ENCODE data around the gene GKN2.
"Not testable (repeated sequence)": the region's sequence is repeated elsewhere in the genome, so short reads cannot be mapped to it uniquely, and the experiment has no call there.

Gene GKN2

DNA sequence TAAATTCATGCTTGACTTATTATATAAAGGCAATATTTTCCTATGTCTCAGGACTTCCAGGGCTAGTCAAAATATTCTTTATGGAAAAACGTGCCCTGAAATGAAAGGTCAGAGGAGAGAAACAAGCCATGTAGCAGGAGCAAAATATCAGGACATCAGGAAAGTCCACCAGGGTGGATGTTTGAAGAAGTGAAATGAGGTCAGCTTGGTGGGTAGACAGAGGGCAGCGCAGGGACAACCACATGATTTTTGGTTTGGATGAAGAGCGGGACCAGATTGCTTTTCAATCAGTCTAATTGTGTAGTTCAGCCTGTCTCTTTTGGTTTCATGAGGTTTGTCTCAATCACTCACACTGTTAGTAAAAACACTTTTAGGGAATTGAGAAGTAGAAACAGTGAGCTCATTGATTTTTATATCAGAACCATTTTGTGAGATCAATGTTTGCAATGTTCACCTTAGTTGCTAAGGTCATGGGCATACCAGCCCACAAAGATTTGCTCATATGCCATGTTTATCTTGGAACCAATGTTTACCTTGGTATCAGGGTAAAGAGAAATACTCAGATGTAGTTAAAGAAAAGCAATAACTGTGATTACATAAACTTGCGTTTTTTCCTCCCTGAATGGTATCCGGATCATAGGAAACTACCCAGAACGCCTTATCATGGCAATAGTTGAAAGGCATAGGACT lies 32.1 kb downstream of the GKN2 start:
- DNase-seq (ENCODE audit: low read depth in 2 of 3, low spot score in 1 of 3), result no peak

DNA sequence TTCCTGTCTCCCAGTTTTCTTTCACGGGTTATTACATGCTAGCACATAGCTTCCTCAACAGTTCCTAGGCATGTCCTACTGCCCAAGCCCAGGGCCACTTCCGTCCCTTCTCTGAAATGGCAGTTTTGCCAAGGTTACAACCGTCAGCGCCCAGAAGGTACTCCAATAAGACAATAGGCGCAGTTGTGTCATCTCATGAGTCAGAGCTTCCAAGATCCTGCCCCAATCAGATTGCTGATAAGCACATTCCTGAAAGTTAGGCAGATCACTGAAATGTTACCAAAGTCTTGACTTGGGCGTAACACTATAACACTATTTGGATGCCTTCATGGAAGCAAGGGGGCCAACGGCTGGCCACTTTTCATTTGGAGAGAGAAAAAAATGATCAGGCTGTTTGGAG lies 34.2 kb downstream of the GKN2 start:
- no peak for DNase-seq (ENCODE audit: low read depth in 2 of 3, low spot score in 1 of 3)

DNA sequence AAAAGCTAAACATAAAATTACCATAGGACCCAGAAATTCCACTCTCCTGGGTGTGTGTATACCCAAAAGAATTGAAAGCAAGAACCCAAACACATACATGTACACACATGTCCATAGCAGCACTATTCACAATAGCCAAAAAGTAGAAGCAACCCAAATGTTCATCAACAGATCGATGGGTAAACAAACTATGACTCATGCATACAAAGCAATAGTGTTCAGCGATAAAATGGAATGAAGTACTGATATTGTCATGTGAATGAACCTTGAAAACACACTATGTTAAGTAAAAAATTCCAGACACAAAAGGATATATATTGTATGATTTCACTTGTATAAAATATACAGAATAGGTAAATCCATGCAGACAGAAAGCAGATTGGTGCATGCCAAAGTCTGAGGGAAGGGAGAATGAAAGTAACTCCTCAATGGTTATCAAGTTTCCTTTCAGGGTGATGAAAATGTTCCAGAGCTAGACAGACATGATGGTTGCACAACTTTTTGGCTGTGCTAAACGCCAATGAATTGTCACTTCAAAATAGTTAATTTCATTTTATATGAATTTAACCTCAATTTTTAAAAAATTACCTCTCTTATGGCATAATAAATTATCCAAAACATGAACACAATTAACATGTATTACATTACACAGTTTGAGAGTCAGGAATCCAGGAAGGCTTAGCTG lies 35.5 kb downstream of the GKN2 start:
- no peak for DNase-seq (ENCODE audit: low read depth in 2 of 3, low spot score in 1 of 3)

DNA sequence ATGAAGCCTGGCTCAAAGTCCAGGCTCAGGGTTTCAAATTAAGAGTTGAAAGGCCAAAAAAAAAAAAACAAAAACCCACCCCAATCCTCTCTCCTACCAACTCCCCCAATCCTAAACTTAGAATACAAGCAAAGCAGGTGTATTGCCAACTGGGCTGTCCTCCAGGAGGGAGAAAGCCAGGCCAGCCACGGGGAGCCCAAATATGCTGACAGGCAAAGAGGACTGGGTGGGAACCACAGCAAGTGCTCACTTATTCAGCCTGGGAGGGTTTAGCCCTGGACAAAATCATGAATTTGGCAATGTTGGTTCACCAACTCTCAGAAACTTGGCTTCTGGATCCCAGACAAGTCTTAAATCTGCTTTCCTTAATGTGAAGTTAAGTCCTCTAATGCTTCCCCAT lies 36.5 kb downstream of the GKN2 start:
- no peak for DNase-seq (ENCODE audit: low read depth in 2 of 3, low spot score in 1 of 3)

DNA sequence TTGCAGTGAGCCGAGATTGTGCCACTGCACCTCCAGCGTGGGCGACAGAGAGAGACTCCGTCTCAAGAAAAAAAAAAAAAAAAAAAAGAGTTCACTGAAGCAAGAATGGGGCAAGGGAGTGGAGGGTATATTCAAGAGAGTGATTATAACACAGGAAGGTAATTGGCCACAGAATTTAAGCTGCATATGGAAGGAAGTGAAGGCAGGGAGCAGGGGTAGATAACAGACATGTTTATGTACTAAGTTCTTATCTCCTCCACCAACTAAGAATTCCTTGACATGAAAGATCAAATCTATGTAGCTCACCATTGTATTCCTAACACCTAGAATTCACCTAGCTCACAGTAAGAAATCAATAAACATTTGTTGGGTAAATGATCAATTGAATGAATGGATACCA lies 37.3 kb downstream of the GKN2 start:
- DNase-seq (ENCODE audit: low read depth in 2 of 3, low spot score in 1 of 3), result no peak

DNA sequence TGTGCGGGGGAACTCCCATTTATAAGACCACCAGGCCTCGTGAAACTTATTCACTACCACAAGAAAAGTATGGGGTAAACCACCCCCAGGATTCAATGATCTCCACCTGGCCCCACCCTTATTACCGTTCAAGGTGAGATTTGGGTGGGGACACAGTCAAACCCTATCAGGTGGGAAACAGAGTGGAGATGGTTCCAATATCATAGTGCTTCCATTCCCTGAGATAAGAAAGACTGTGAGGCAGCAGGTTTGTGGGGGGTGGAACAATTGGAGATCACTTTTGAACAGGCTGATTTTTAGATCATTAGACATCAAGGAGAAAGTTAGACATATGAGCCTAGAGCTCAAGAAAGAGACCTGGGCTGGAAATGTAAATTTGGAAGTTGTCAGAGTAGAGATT lies 39.3 kb downstream of the GKN2 start:
- DNase-seq (ENCODE audit: low read depth in 2 of 3, low spot score in 1 of 3), result no peak

DNA sequence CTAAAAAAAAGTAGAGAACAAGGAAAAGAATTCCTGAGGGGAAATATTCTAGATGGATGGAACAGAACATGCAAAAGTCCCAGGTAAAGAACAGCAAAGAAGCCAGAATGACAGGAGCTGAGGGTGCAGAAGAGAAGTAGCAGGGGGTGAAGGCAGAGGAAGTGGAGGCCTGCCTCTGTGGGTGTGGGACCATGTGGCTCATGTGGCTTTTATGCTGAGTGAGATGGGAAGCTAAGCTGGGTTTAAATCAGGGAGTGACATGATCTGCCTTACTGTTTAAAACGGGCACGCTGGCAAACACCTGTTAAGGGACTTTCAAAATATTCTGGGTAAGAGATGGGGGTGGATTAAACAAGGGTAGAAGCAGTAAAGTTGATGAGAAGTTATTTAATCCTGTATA lies 40.0 kb downstream of the GKN2 start:
- DNase-seq (ENCODE audit: low read depth in 2 of 3, low spot score in 1 of 3), result no peak

DNA sequence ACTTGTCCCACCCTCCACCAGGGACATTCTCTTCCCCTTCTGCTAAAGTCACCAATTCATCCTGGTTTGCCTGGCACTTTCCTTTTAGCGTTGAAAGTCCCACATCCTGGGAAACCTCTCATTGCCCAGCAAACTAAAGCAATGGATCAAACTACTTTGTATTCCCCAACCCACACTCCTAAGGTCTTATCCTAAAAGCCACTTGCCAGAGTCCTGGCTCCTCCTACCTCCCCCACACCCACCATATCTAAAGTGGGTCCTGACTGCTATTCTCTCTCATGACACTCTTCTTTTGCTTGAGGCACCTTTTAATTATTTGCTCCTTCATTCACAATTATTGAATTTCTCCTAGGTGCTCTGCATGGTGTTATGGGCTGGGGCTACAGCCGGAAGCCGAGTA lies 40.6 kb downstream of the GKN2 start:
- DNase-seq (ENCODE audit: low read depth in 2 of 3, low spot score in 1 of 3), result no peak

DNA sequence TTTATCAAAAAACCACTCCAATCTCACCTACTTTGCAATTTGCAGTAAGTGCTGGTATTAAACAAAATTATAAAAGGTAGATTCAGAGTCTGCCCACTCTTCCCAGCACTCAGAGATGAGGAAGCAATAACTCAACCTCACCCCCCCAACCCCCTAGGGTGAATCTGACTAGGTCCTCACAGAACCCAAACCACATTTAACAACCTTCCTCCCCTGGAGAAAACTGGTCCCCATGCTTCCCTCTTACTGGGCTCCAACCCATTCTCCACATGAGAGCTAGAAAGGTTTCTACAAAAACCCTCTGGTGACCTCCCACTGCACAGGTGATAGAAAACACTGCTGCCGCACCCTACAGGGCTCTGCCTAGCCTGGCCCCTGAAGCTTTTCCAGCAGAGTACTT lies 41.0 kb downstream of the GKN2 start:
- no peak for DNase-seq (ENCODE audit: low read depth in 2 of 3, low spot score in 1 of 3)

DNA sequence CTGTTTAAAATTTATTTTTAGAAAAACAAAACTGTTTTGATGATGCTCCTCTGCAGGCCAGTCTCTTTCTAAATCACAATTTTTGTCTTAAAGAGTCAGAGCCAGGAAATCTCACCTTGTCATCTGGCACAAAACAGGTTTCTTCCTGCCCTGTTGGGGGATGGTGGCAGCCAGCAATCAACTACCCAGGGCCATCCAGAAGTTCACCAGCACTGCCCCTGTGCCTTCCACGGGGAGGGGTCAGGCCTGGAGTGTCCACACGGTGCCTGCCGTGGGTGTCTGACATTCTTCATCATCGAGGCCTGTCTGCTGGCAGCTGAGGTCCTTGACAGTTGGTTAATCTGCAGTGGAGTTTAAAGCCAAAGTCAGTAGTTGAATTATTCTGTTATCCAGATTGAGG lies 41.4 kb downstream of the GKN2 start:
- DNase-seq (ENCODE audit: low read depth in 2 of 3, low spot score in 1 of 3), result no peak

DNA sequence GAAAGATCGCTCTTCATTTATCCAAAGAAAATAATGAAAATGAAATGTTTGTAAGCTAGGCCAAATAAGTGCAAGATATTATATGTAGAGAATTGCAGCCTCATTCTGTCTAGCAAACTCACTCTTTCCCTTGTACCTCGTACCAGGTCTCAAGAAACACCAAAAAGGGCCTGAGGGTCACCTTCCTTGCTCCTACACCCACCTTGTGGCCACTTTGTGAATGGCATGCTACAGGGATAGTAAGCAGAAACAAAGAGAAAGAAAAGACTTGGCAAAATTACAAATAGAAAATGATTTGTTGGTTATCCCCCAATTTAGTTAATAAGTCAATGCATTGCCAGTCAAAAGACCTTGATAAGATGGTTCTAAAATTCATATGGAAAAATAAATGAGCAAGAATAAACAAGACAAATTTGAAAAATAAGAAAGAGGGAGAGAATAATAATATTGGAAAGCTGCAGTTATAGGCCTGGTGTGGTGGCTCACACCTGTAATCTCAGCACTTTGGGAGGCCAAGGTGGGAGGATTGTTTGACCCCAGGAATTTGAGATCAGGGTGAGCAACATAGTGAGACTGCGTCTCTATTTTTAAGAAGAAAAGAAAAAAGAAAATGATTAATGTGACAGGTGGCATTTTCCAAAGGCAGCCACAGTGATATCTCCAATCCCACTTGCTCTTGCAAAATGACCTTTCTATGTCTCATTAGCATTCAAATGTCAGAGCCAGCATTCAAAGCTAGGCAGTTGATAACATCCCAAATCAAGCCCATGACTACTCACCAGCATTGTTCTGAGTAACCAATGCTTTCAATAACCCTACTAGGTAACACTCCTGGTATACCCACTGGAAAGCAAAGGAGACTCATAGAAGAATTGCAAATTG lies 42.7 kb downstream of the GKN2 start:
- peak; percentile 59 to 83 (median 66) for DNase-seq (ENCODE audit: low read depth in 2 of 3, low spot score in 1 of 3)

DNA sequence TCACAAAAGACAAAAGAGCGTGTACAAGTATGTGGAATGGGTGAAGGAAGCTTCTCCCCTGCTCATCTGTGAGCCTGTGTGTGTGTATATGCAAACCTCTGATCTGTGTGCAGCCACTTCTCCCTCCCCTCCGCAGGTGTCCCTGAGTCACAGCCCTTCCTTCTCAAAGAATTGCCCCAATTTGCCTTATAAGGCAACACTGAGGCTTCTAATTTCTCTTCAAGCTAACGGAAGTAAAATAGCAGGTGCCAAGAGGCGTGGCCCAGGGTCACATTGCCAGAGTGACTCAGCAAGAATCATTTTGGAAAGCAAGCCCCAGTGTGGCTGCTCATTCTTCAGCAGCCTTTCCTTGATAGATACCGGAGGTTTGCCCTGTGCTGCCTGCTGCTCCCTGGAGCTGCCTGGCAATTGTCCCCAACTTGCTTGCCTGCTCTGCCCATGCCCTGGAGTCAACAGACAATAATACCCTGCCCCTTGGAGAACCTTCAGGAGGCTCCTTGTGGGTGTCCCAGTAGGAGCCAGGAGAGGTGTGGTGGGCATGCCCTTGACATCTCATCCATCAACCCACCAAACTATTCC lies 44.2 kb downstream of the GKN2 start:
- DNase-seq (ENCODE audit: low read depth in 2 of 3, low spot score in 1 of 3), result peak; percentile 63 to 79 (median 70)

DNA sequence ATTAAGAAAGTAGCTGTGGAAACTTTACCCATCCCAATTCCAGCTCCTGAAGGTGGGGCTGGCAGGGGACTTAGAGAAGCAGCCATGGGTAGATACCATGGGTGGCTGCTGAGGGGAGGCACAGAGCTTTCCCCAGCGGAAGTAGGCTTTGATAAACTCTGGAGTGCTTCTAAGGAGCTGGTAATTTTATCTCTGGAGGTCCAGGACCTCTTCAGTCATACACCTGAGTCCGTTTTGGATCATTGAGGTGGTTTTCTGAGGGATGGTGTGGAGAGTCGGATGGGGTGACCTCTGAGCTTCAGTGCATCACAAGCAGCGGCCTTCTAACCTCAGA lies 44.8 kb downstream of the GKN2 start:
- DNase-seq (ENCODE audit: low read depth in 2 of 3, low spot score in 1 of 3), result no peak

DNA sequence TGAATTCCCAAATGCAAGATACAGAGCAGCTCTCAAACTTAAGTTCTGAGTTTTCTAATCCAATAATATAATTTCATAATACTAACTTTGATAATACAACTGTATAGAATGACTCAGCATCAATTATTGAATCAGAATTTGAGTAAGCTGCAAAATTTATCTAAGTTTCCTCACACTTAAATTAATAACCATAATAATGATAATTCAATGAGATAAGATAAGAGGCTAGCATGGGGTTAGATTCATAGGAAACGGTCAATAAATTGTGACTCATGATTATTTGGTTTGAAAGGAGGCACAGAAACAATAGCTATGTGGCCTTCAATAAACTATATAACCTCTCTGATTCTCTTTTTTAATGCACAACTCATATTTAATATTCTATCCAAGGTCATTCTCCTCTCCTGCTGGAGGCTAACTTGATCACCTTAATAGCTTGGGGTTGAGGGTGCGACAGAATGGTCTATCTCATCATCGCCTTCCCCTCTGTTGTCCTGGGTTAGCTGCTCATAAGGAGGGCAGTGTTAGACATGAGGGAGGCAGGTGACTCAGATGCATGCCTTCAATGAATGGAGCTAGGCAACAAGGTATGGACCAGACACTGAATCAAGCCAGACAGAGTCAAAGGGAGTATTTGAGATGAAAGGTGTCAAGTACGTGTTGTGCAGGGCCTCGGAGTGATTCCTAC lies 45.3 kb downstream of the GKN2 start:
- no peak for DNase-seq (ENCODE audit: low read depth in 2 of 3, low spot score in 1 of 3)

DNA sequence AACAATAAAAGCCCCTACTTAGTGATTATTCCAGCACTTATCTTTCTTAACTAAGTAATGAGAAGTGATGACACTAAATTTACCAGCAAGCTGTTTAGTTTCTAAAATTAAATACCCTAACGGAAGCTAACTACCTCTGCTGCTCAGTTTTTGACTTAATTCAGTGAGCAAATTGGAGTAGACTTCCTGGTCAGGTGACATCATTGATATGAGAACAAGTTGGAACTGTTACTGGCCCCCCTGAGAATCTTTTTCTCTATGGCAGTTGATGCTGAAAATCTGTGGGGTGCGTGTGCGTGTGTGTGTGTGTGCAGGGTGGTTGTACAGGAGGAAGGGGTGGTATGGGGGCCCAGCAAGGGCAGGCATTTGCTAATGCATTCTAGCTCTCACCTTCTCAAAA lies 46.0 kb downstream of the GKN2 start:
- no peak for DNase-seq (ENCODE audit: low read depth in 2 of 3, low spot score in 1 of 3)

DNA sequence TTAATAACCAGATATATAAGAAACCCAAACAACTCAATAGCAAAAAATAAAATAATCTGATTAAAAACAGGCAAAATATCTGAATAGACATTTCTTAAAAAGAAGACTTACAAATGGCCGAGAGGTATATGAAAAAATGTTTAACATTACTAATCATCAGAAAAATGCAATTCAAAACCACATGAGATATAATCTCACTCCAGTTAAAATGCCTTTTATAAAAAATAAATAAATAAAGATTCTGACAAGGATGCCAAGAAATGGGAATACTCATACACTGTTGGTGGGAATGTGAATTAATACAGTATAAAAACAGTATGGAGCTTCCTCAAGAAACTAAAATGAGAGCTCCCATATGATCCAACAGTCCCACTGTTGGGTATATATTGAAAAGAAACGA lies 47.6 kb downstream of the GKN2 start:
- no peak for DNase-seq (ENCODE audit: low read depth in 2 of 3, low spot score in 1 of 3)

DNA sequence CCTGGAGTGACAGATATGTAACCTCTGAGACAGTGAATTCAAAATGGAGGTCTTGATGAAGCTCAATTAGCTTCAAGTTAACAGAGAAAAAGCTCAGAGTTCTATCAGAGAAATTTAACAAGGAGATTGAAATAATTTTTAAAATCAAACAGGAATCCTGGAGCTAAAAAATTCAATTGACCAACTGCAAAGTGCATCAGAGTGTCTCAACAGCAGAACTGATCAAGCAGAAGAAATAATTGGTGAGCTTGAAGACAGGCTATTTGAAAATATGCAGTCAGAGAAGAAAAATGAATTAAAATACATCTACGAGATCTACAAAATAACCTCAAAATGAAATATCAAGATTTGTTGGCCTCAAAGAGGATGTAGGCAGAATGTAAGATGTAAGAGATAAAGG lies 51.1 kb downstream of the GKN2 start:
- DNase-seq (ENCODE audit: low read depth in 2 of 3, low spot score in 1 of 3), result no peak

DNA sequence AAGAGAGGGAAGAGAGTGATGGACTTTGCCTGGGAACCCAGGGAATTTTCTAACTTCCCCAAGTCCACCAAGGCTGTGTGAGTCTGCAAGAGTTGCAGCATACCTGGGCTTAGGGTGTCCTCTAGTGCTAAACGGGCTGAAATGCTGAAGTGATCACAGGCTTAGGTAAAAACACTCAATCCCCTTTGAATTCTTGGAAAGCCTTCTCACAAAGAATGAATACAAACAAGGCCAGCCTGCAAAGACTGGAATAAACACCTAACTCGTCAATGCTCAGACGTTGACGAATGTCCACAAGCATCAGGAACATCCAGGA lies 51.5 kb downstream of the GKN2 start:
- no peak for DNase-seq (ENCODE audit: low read depth in 2 of 3, low spot score in 1 of 3)

DNA sequence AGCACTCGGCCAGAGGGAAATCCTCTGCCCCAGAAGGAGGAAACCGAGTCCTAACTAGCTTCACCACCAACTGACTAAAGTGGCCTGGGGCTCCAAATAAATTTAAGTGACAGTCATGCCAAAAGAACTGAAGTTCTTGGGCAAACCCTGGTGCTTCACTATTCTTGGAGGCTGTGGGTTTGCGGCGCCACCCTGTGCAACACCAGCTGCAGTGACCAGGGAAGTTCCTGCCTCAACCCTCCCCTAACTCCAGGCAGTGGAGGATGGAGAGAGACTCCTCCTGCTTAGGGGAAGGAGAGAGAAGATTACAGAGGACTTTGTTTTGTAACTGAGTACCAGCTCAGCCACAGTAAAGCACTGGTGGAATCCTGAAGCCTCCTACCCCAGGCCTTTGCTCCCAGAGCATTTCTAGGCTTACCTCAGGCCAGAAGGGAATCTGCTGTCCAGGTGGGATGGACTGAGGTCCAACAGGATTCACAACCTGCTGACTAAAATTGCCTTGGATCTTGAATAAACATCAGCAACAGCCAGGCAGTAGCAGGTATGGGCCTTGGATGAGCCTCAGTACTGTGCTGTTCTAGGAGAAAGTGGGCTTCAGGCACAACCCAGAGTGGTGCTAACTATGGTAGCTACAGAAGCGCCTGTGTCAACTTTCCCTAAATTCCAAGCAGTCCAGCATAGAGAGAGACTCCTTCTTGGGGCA lies 52.0 kb downstream of the GKN2 start:
- no peak for DNase-seq (ENCODE audit: low read depth in 2 of 3, low spot score in 1 of 3)

DNA sequence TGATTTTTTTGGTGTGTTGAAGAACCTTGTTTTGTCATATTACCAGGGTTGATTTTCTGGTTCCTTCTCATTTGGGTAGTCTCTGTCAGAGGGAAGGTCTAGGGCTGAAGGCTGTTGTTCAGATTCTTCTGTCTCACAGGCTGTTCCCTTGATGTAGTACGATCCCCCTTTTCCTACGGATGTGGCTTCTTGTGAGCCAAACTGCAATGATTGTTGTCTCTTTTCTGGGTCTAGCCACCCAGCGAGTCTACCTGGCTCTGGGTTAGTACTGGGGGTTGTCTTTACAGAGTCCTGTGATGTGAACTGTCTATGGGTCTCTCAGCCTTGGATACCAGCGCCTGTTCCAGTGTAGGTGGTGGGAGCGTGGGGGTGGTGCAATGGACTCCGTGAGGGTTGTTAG lies 56.7 kb downstream of the GKN2 start:
- DNase-seq (ENCODE audit: low read depth in 2 of 3, low spot score in 1 of 3), result not testable (repeated sequence)

Measured in stimulated activated CD4-positive, alpha-beta T cell treated with anti-CD3 and anti-CD28 coated beads, Interleukin-12 subunit alpha, Interleukin-12 subunit beta, amount 100 ng/mL, for 48 hours (primary cell).